HCT116 (cell line): ENCODE results near the gene ITK. TPM values are rescaled to one million over a fixed set of nuclear protein-coding genes. Genes with fewer than 3 reads are reported as not detected.

ENCODE experiments used
- ATAC-seq: fragments of 200-7000 bp; cut with Tn5 transposase; 2 replicates; pipeline ENCODE4 v1.9.1; 2020; ENCODE audit warnings: mild to moderate bottlenecking, moderate library complexity
- BruUV-seq: library from RNA; stranded (reverse); fragments of 400-500 nt; replicated peaks from 2 replicates; lab custom pipeline; 2021; lab: Mats Ljungman, UMichigan
- CTCF ChIA-PET: fragments of 300-600 bp; sonication (Branson Sonifier 250); formaldehyde crosslinking; loops from one replicate; lab custom pipeline; 2021; ENCODE audit warnings: antibody characterized with exemption; lab: Charles Lee
- POLR2A ChIA-PET: fragments of 300-600, 350-600 bp; sonication (Branson Sonifier 250); formaldehyde crosslinking; loops from one replicate; lab custom pipeline; 2021; ENCODE audit warnings: antibody characterized with exemption; lab: Charles Lee
- RAD21 ChIA-PET, 2 experiments: fragments of 300-600 bp; sonication (Branson Sonifier 250); formaldehyde crosslinking; loops; one replicate each; lab custom pipeline; 2023; ENCODE audit warnings: low total read pairs in 2 of 2; ENCODE audit not compliant: uncharacterized antibody in 2 of 2, unreplicated experiment in 2 of 2, low non-redundant PET in 1 of 2; lab: Charles Lee
- DNase-seq: peaks from one replicate; pipeline ENCODE4 v3.0.0-alpha.2; 2010; ENCODE audit warnings: low read depth, low spot score
- H2AFZ ChIP-seq: fragments of 200-600 bp; shearing (Covaris generic), sonication (generic); 2 replicates; pipeline ENCODE4 v1.6.1; 2017; ENCODE audit warnings: low read depth, mixed run types, mixed read lengths, antibody characterized with exemption, low read length; ENCODE audit not compliant: poor library complexity, severe bottlenecking
- H3K27ac ChIP-seq: 2 replicates; pipeline ENCODE4 v1.5.1; 2012; ENCODE audit warnings: low read depth, low read length
- H3K27me3 ChIP-seq: fragments of 200-600 bp; sonication (generic); 2 replicates; pipeline ENCODE4 v1.6.1; 2016; ENCODE audit warnings: mixed run types, low read length, mixed read lengths; ENCODE audit not compliant: insufficient read depth
- H3K36me3 ChIP-seq, 2 experiments: fragments of 200-500 bp in 1 of 2; fragments of 200-600 bp in 1 of 2; sonication (Bioruptor generic) in 1 of 2; sonication (generic) in 1 of 2; 2 replicates each; pipeline versions ENCODE4 v1.5.1 to v1.6.1; 2014 to 2016; ENCODE audit warnings: low read length in 2 of 2, inconsistent platforms in 1 of 2, mixed read lengths in 1 of 2, mixed run types in 1 of 2; ENCODE audit not compliant: insufficient read depth in 2 of 2, control insufficient read depth in 1 of 2
- H3K4me1 ChIP-seq, 2 experiments: fragments of 200-600 bp in 1 of 2; sonication (generic) in 1 of 2; 2 replicates each; pipeline versions ENCODE4 v1.5.1 to v1.6.1; 2012 to 2017; ENCODE audit warnings: low read length in 2 of 2, inconsistent platforms in 1 of 2, mild to moderate bottlenecking in 1 of 2, mixed read lengths in 1 of 2, mixed run types in 1 of 2, moderate library complexity in 1 of 2; ENCODE audit not compliant: insufficient read depth in 2 of 2, control insufficient read depth in 1 of 2
- H3K4me2 ChIP-seq: fragments of 200-600 bp; sonication (generic); 2 replicates; pipeline ENCODE4 v1.6.1; 2017; ENCODE audit warnings: mixed run types, low read length, mixed read lengths
- H3K4me3 ChIP-seq, 2 experiments: fragments of 200-600 bp in 1 of 2; sonication (generic) in 1 of 2; replicated peaks in 1 of 2; 2 replicates each; pipeline ENCODE4 v1.5.1; 2011 to 2016; ENCODE audit warnings: low read length in 2 of 2, control low read depth in 1 of 2, low read depth in 1 of 2, mild to moderate bottlenecking in 1 of 2, mixed read lengths in 1 of 2, mixed run types in 1 of 2
- H3K79me2 ChIP-seq: fragments of 200-600 bp; sonication (generic); 2 replicates; pipeline ENCODE4 v1.6.1; 2017; ENCODE audit warnings: mild to moderate bottlenecking, mixed run types, low read length, moderate library complexity, mixed read lengths; ENCODE audit not compliant: insufficient read depth
- H3K9ac ChIP-seq: fragments of 200-600 bp; sonication (generic); 2 replicates; pipeline ENCODE4 v1.6.1; 2016; ENCODE audit warnings: low read length, mixed read lengths
- H3K9me2 ChIP-seq: fragments of 200-600 bp; sonication (generic), shearing (Covaris generic); 2 replicates; pipeline ENCODE4 v1.6.1; 2017; ENCODE audit warnings: mixed run types, mild to moderate bottlenecking, moderate library complexity; ENCODE audit not compliant: insufficient read depth
- H3K9me3 ChIP-seq, 2 experiments: fragments of 200-500 bp in 1 of 2; fragments of 200-600 bp in 1 of 2; sonication (Bioruptor generic) in 1 of 2; sonication (generic) in 1 of 2; 2 replicates each; pipeline ENCODE4 v1.6.1; 2014 to 2017; ENCODE audit warnings: low read length in 2 of 2, mixed read lengths in 2 of 2, inconsistent platforms in 1 of 2, low read depth in 1 of 2, mild to moderate bottlenecking in 1 of 2, mixed run types in 1 of 2, moderate library complexity in 1 of 2; ENCODE audit not compliant: control insufficient read depth in 1 of 2, insufficient read depth in 1 of 2
- H4K20me1 ChIP-seq: fragments of 200-600 bp; sonication (generic), shearing (Covaris generic); 2 replicates; pipeline ENCODE4 v1.6.1; 2017; ENCODE audit warnings: mixed run types, mild to moderate bottlenecking, moderate library complexity; ENCODE audit not compliant: insufficient read depth
- CBX3 ChIP-seq: IDR thresholded peaks from 2 replicates; pipeline ENCODE4 v1.6.1; 2012; ENCODE audit warnings: low read depth
- ELF1 ChIP-seq: IDR thresholded peaks from 2 replicates; pipeline ENCODE4 v1.6.1; 2012; ENCODE audit warnings: low read depth, borderline replicate concordance
- EZH2 ChIP-seq: fragments of 200-600 bp; sonication (generic); IDR thresholded peaks from 2 replicates; pipeline ENCODE4 v1.6.1; 2017; ENCODE audit warnings: antibody characterized with exemption, mixed run types
- EZH2phosphoT487 ChIP-seq: fragments of 200-600 bp; IDR thresholded peaks from 2 replicates; pipeline ENCODE4 v1.6.1; 2018; ENCODE audit warnings: antibody characterized with exemption, borderline replicate concordance
- FOSL1 ChIP-seq: IDR thresholded peaks from 2 replicates; pipeline ENCODE4 v1.6.1; 2012; ENCODE audit warnings: low read depth
- JUND ChIP-seq: IDR thresholded peaks from 2 replicates; pipeline ENCODE4 v1.6.1; 2012
- POLR2A ChIP-seq: IDR thresholded peaks from 2 replicates; pipeline ENCODE4 v1.7.0; 2011; ENCODE audit warnings: borderline replicate concordance; ENCODE audit not compliant: insufficient read depth, insufficient read length; ENCODE audit errors: extremely low read depth
- POLR2AphosphoS5 ChIP-seq: IDR thresholded peaks from 2 replicates; pipeline ENCODE4 v1.6.1; 2011; ENCODE audit warnings: mild to moderate bottlenecking, low read depth, low read length, moderate library complexity
- RAD21 ChIP-seq: IDR thresholded peaks from 2 replicates; pipeline ENCODE4 v1.6.1; 2012; ENCODE audit warnings: low read depth, mild to moderate bottlenecking
- SP1 ChIP-seq: IDR thresholded peaks from 2 replicates; pipeline ENCODE4 v1.6.1; 2012; ENCODE audit warnings: low read depth
- SRF ChIP-seq: IDR thresholded peaks from 2 replicates; pipeline ENCODE4 v1.6.1; 2012; ENCODE audit warnings: low read depth
- YY1 ChIP-seq: IDR thresholded peaks from 2 replicates; pipeline ENCODE4 v1.6.1; 2011; ENCODE audit warnings: low read length, low read depth, moderate library complexity, mild to moderate bottlenecking; ENCODE audit not compliant: insufficient replicate concordance; ENCODE audit errors: extremely low read depth
- ZFX ChIP-seq: fragments of 450-650 bp; IDR thresholded peaks from 2 replicates; pipeline ENCODE4 v1.6.1; 2017
- ZNF274 ChIP-seq: fragments of 200-500 bp; sonication (Bioruptor generic); IDR thresholded peaks from 2 replicates; pipeline ENCODE4 v1.6.1; 2014; ENCODE audit warnings: mild to moderate bottlenecking, low read depth, low read length, inconsistent platforms
- intact Hi-C: fragments of 100-400 bp; cut with micrococcal nuclease; formaldehyde crosslinking; loops from 2 replicates; pipeline ENCODE4 v1.10.0; 2022
- total RNA-seq: library from RNA; stranded (reverse); gene quantifications from one replicate; pipeline ENCODE4 v1.2.1, GENCODE V29; 2021; ENCODE audit not compliant: unreplicated experiment
- TF ChIP-seq, protein P1 (sequence below): IDR thresholded peaks from 2 replicates; pipeline ENCODE4 v1.6.1; 2011; ENCODE audit warnings: mild to moderate bottlenecking, low read length, moderate library complexity; ENCODE audit not compliant: insufficient replicate concordance; ENCODE audit errors: extremely low read depth
- TF ChIP-seq, protein P2 (sequence below): IDR thresholded peaks from 2 replicates; pipeline ENCODE4 v1.6.1; 2012
- TF ChIP-seq, protein P3 (sequence below), 3 experiments: fragments of 200-600 bp in 1 of 3; sonication (generic) in 1 of 3; IDR thresholded peaks in 2 of 3; conservative IDR thresholded peaks in 1 of 3; 2 replicates each; pipeline ENCODE4 v1.5.1; 2012 to 2017; ENCODE audit warnings: low read depth in 2 of 3, low read length in 2 of 3, antibody characterized with exemption in 1 of 3, borderline replicate concordance in 1 of 3, control low read depth in 1 of 3, mild to moderate bottlenecking in 1 of 3, mixed read lengths in 1 of 3, mixed run types in 1 of 3, moderate library complexity in 1 of 3; ENCODE audit not compliant: insufficient read depth in 1 of 3
- TF ChIP-seq, protein P4 (sequence below): IDR thresholded peaks from 2 replicates; pipeline ENCODE4 v1.6.1; 2012; ENCODE audit warnings: low read depth

Gene ITK
- total RNA-seq, 1 experiment from 2014 or later: 0.37 TPM

DNA sequence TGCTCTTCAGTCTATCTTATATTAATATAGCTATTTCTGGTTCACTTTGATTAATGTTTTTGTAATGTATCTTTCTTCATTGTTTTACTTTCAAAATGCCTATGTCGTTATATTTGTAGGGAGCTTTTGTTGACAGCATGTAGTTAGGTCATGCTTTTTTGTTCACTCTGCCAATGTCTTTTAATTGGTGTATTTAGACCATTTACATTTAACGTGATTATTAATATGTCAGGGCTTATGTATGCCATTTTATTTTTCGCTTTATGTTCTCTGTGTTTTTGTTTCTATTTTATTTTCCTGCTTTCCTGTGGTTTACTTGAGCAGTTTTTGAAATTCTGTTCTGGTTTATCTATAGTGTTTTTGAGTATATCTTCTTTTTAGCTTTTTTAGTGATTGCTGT is 25.3 kb upstream of the ITK start:
- H3K27ac ChIP-seq: no peak overlapping the region
- H3K4me1 ChIP-seq: no peaks in the 10 kb centered on the region
- no peak overlapping the region for H3K4me2 ChIP-seq
- no peaks in the 10 kb centered on the region for H3K9me3 ChIP-seq
- ChIA-PET CTCF (no interaction called here), RAD21 (no interaction called here), POLR2A (interaction anchor here (1.0 kb wide), 1 partner anchor 13 kb away, joined by 3 read pairs; the partner anchor contains the start of gene MED7)
- ATAC-seq (no peak), DNase-seq (no peak)
- BruUV-seq: no TSS peak
- no peak overlapping the region for H2AFZ ChIP-seq
- H3K4me3 ChIP-seq: no peak overlapping the region
- TF ChIP-seq JUND: no peak
- TF ChIP-seq POLR2A: no peak
- TF ChIP-seq, protein P1, sequence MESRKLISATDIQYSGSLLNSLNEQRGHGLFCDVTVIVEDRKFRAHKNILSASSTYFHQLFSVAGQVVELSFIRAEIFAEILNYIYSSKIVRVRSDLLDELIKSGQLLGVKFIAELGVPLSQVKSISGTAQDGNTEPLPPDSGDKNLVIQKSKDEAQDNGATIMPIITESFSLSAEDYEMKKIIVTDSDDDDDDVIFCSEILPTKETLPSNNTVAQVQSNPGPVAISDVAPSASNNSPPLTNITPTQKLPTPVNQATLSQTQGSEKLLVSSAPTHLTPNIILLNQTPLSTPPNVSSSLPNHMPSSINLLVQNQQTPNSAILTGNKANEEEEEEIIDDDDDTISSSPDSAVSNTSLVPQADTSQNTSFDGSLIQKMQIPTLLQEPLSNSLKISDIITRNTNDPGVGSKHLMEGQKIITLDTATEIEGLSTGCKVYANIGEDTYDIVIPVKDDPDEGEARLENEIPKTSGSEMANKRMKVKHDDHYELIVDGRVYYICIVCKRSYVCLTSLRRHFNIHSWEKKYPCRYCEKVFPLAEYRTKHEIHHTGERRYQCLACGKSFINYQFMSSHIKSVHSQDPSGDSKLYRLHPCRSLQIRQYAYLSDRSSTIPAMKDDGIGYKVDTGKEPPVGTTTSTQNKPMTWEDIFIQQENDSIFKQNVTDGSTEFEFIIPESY: no peak
- no peak for TF ChIP-seq RAD21
- TF ChIP-seq ZNF274: no peak
- TF ChIP-seq, protein P2, sequence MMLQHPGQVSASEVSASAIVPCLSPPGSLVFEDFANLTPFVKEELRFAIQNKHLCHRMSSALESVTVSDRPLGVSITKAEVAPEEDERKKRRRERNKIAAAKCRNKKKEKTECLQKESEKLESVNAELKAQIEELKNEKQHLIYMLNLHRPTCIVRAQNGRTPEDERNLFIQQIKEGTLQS: no peak
- TF ChIP-seq SP1: no peak
- TF ChIP-seq EZH2phosphoT487: no peak
- no peak for TF ChIP-seq EZH2
- TF ChIP-seq ZFX: no peak
- no peak for TF ChIP-seq ELF1
- TF ChIP-seq SRF: no peak
- TF ChIP-seq, protein P3, sequence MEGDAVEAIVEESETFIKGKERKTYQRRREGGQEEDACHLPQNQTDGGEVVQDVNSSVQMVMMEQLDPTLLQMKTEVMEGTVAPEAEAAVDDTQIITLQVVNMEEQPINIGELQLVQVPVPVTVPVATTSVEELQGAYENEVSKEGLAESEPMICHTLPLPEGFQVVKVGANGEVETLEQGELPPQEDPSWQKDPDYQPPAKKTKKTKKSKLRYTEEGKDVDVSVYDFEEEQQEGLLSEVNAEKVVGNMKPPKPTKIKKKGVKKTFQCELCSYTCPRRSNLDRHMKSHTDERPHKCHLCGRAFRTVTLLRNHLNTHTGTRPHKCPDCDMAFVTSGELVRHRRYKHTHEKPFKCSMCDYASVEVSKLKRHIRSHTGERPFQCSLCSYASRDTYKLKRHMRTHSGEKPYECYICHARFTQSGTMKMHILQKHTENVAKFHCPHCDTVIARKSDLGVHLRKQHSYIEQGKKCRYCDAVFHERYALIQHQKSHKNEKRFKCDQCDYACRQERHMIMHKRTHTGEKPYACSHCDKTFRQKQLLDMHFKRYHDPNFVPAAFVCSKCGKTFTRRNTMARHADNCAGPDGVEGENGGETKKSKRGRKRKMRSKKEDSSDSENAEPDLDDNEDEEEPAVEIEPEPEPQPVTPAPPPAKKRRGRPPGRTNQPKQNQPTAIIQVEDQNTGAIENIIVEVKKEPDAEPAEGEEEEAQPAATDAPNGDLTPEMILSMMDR (IDR thresholded peaks at IDR 0.05 in 2 of 3, conservative IDR thresholded peaks at IDR 0.05 in 1 of 3; ENCODE audit: borderline replicate concordance in 1 of 3, insufficient read depth in 1 of 3, low read depth in 2 of 3, low read length in 2 of 3): no peak
- TF ChIP-seq CBX3: no peak
- no peak for TF ChIP-seq FOSL1
- TF ChIP-seq, protein P4, sequence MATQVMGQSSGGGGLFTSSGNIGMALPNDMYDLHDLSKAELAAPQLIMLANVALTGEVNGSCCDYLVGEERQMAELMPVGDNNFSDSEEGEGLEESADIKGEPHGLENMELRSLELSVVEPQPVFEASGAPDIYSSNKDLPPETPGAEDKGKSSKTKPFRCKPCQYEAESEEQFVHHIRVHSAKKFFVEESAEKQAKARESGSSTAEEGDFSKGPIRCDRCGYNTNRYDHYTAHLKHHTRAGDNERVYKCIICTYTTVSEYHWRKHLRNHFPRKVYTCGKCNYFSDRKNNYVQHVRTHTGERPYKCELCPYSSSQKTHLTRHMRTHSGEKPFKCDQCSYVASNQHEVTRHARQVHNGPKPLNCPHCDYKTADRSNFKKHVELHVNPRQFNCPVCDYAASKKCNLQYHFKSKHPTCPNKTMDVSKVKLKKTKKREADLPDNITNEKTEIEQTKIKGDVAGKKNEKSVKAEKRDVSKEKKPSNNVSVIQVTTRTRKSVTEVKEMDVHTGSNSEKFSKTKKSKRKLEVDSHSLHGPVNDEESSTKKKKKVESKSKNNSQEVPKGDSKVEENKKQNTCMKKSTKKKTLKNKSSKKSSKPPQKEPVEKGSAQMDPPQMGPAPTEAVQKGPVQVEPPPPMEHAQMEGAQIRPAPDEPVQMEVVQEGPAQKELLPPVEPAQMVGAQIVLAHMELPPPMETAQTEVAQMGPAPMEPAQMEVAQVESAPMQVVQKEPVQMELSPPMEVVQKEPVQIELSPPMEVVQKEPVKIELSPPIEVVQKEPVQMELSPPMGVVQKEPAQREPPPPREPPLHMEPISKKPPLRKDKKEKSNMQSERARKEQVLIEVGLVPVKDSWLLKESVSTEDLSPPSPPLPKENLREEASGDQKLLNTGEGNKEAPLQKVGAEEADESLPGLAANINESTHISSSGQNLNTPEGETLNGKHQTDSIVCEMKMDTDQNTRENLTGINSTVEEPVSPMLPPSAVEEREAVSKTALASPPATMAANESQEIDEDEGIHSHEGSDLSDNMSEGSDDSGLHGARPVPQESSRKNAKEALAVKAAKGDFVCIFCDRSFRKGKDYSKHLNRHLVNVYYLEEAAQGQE: no peak
- TF ChIP-seq YY1: no peak
- TF ChIP-seq POLR2AphosphoS5: no peak
- H3K9me2 ChIP-seq: no peaks in the 10 kb centered on the region
- peaks cover 6% of the 10 kb centered on the region; the same call in 1 of the 2 replicates for H3K27me3 ChIP-seq
- no peaks in the 10 kb centered on the region for H3K79me2 ChIP-seq
- intact Hi-C loops: no loop called here
- H4K20me1 ChIP-seq: no peaks in the 10 kb centered on the region
- no peak overlapping the region for H3K9ac ChIP-seq
- no peaks in the 10 kb centered on the region for H3K36me3 ChIP-seq
